ENCODE results near the gene PCDHGB6.
"Not testable (repeated sequence)": the region's sequence is repeated elsewhere in the genome, so short reads cannot be mapped to it uniquely, and the experiment has no call there.

The PCDHGB6 gene

GRCh38 chr5:141393267-141393666, 14.6 kb upstream of the PCDHGB6 start:
- Histone ChIP-seq H3K9me3 (ENCODE audit: control insufficient read depth, low read length) (peaks cover 62% of the 10 kb centered on the region), H3K36me3 (ENCODE audit: control insufficient read depth, insufficient read depth, low read length, severe bottlenecking) (no peaks in the 10 kb centered on the region), H3K4me3 (ENCODE audit: low read length) (peak overlapping the region; percentile 7), H3K27me3 (replicated peaks; ENCODE audit: control insufficient read depth, insufficient read depth, low read length) (no peaks in the 10 kb centered on the region), H3K9ac (ENCODE audit: low read length) (no peak overlapping the region), H3K4me1 (ENCODE audit: control insufficient read depth, insufficient read depth, low read length) (no peaks in the 10 kb centered on the region)
- DNase-seq (ENCODE audit: low read depth) = no peak

GRCh38 chr5:141394401-141395187, 13.2 kb upstream of the PCDHGB6 start:
- H3K4me3 ChIP-seq (ENCODE audit: low read length); H3K27me3 ChIP-seq (replicated peaks; ENCODE audit: control insufficient read depth, insufficient read depth, low read length); DNase-seq (ENCODE audit: low read depth); H3K36me3 ChIP-seq (ENCODE audit: control insufficient read depth, insufficient read depth, low read length, severe bottlenecking); H3K4me1 ChIP-seq (ENCODE audit: control insufficient read depth, insufficient read depth, low read length); H3K9ac ChIP-seq (ENCODE audit: low read length): not testable (repeated sequence)
- peaks cover 60% of the 10 kb centered on the region for H3K9me3 ChIP-seq (ENCODE audit: control insufficient read depth, low read length)

- peak; percentile 38 for DNase-seq (ENCODE audit: low read depth)
Observed at GRCh38 chr5:141397756-141398551, 9.9 kb upstream of the PCDHGB6 start, which contains the start of gene PCDHGB5. Gene PCDHGB5, plus strand, starts transcription at chr5:141397947. Its CDS starts 181 bp downstream, at chr5:141398128.

GRCh38 chr5:141398608-141399007, 9.2 kb upstream of the PCDHGB6 start:
- Histone ChIP-seq H3K9ac (ENCODE audit: low read length) (no peak overlapping the region), H3K4me3 (ENCODE audit: low read length) (peak overlapping the region; percentile 63), H3K27me3 (replicated peaks; ENCODE audit: control insufficient read depth, insufficient read depth, low read length) (no peaks in the 10 kb centered on the region), H3K4me1 (ENCODE audit: control insufficient read depth, insufficient read depth, low read length) (peaks cover 13% of the 10 kb centered on the region), H3K36me3 (ENCODE audit: control insufficient read depth, insufficient read depth, low read length, severe bottlenecking) (no peaks in the 10 kb centered on the region), H3K9me3 (ENCODE audit: control insufficient read depth, low read length) (peaks cover 44% of the 10 kb centered on the region)
- DNase-seq (ENCODE audit: low read depth) = no peak

More at GRCh38 chr5:141397756-141398551, 9.9 kb upstream of the PCDHGB6 start, which contains the start of gene PCDHGB5:
- Histone ChIP-seq H3K4me1 (ENCODE audit: control insufficient read depth, insufficient read depth, low read length) (peaks cover 13% of the 10 kb centered on the region), H3K4me3 (ENCODE audit: low read length) (peak within 1 kb of the TSS; percentile 74), H3K9me3 (ENCODE audit: control insufficient read depth, low read length) (peaks cover 44% of the 10 kb centered on the region), H3K9ac (ENCODE audit: low read length) (peak within 1 kb of the TSS; percentile 63)
- not testable (repeated sequence) for H3K27me3 ChIP-seq (replicated peaks; ENCODE audit: control insufficient read depth, insufficient read depth, low read length); H3K36me3 ChIP-seq (ENCODE audit: control insufficient read depth, insufficient read depth, low read length, severe bottlenecking)

- DNase-seq (ENCODE audit: low read depth) = no peak
- H3K36me3 ChIP-seq (ENCODE audit: control insufficient read depth, insufficient read depth, low read length, severe bottlenecking) = no peaks in the 10 kb centered on the region
- H3K4me1 ChIP-seq (ENCODE audit: control insufficient read depth, insufficient read depth, low read length) = peaks cover 13% of the 10 kb centered on the region
- no peaks in the 10 kb centered on the region for H3K27me3 ChIP-seq (replicated peaks; ENCODE audit: control insufficient read depth, insufficient read depth, low read length)
- peak overlapping the region; percentile 67 for H3K4me3 ChIP-seq (ENCODE audit: low read length)
- H3K9me3 ChIP-seq (ENCODE audit: control insufficient read depth, low read length) = peaks cover 44% of the 10 kb centered on the region
- H3K9ac ChIP-seq (ENCODE audit: low read length) = no peak overlapping the region
Observed at GRCh38 chr5:141399555-141400258, 8.1 kb upstream of the PCDHGB6 start.

GRCh38 chr5:141402553-141403243, 5.1 kb upstream of the PCDHGB6 start, which contains the start of gene PCDHGA9:
Gene PCDHGA9, plus strand, starts transcription at chr5:141402778. Its CDS starts 175 bp downstream, at chr5:141402953.
- DNase-seq (ENCODE audit: low read depth) = peak; percentile 76
- Histone ChIP-seq H3K9me3 (ENCODE audit: control insufficient read depth, low read length) (peaks cover 49% of the 10 kb centered on the region), H3K36me3 (ENCODE audit: control insufficient read depth, insufficient read depth, low read length, severe bottlenecking) (no peaks in the 10 kb centered on the region), H3K9ac (ENCODE audit: low read length) (peak within 1 kb of the TSS; percentile 36), H3K4me3 (ENCODE audit: low read length) (peak within 1 kb of the TSS; percentile 79), H3K27me3 (replicated peaks; ENCODE audit: control insufficient read depth, insufficient read depth, low read length) (no peaks in the 10 kb centered on the region), H3K4me1 (ENCODE audit: control insufficient read depth, insufficient read depth, low read length) (peaks cover 13% of the 10 kb centered on the region)

- peaks cover 51% of the 10 kb centered on the region for H3K9me3 ChIP-seq (ENCODE audit: control insufficient read depth, low read length)
- H3K4me3 ChIP-seq (ENCODE audit: low read length) = peak overlapping the region; percentile 79
- H3K36me3 ChIP-seq (ENCODE audit: control insufficient read depth, insufficient read depth, low read length, severe bottlenecking) = no peaks in the 10 kb centered on the region
- no peak overlapping the region for H3K9ac ChIP-seq (ENCODE audit: low read length)
- peaks cover 13% of the 10 kb centered on the region for H3K4me1 ChIP-seq (ENCODE audit: control insufficient read depth, insufficient read depth, low read length)
- H3K27me3 ChIP-seq (replicated peaks; ENCODE audit: control insufficient read depth, insufficient read depth, low read length) = no peaks in the 10 kb centered on the region
- no peak for DNase-seq (ENCODE audit: low read depth)
Observed at GRCh38 chr5:141403387-141403786, 4.4 kb upstream of the PCDHGB6 start.

- Histone ChIP-seq H3K9ac (ENCODE audit: low read length) (no peak overlapping the region), H3K9me3 (ENCODE audit: control insufficient read depth, low read length) (peaks cover 36% of the 10 kb centered on the region), H3K27me3 (replicated peaks; ENCODE audit: control insufficient read depth, insufficient read depth, low read length) (peaks cover 6% of the 10 kb centered on the region), H3K4me1 (ENCODE audit: control insufficient read depth, insufficient read depth, low read length) (no peaks in the 10 kb centered on the region), H3K4me3 (ENCODE audit: low read length) (peak overlapping the region; percentile 50), H3K36me3 (ENCODE audit: control insufficient read depth, insufficient read depth, low read length, severe bottlenecking) (no peaks in the 10 kb centered on the region)
- no peak for DNase-seq (ENCODE audit: low read depth)
Observed at GRCh38 chr5:141409598-141410306, 1.9 kb downstream of the PCDHGB6 start.

GRCh38 chr5:141411575-141411974, 3.8 kb downstream of the PCDHGB6 start:
- no peaks in the 10 kb centered on the region for H3K4me1 ChIP-seq (ENCODE audit: control insufficient read depth, insufficient read depth, low read length)
- DNase-seq (ENCODE audit: low read depth) = no peak
- H3K36me3 ChIP-seq (ENCODE audit: control insufficient read depth, insufficient read depth, low read length, severe bottlenecking) = no peaks in the 10 kb centered on the region
- peaks cover 35% of the 10 kb centered on the region for H3K9me3 ChIP-seq (ENCODE audit: control insufficient read depth, low read length)
- peaks cover 6% of the 10 kb centered on the region for H3K27me3 ChIP-seq (replicated peaks; ENCODE audit: control insufficient read depth, insufficient read depth, low read length)
- no peak overlapping the region for H3K4me3 ChIP-seq (ENCODE audit: low read length)
- H3K9ac ChIP-seq (ENCODE audit: low read length) = no peak overlapping the region

GRCh38 chr5:141412854-141413539, 5.2 kb downstream of the PCDHGB6 start, which contains the start of gene PCDHGA10:
Gene PCDHGA10, plus strand, starts transcription at chr5:141412987. Its CDS starts 189 bp downstream, at chr5:141413176.
- Histone ChIP-seq H3K9me3 (ENCODE audit: control insufficient read depth, low read length) (peaks cover 28% of the 10 kb centered on the region), H3K4me3 (ENCODE audit: low read length) (peak within 1 kb of the TSS; percentile 85), H3K36me3 (ENCODE audit: control insufficient read depth, insufficient read depth, low read length, severe bottlenecking) (no peaks in the 10 kb centered on the region), H3K4me1 (ENCODE audit: control insufficient read depth, insufficient read depth, low read length) (no peaks in the 10 kb centered on the region), H3K27me3 (replicated peaks; ENCODE audit: control insufficient read depth, insufficient read depth, low read length) (peaks cover 6% of the 10 kb centered on the region), H3K9ac (ENCODE audit: low read length) (peak within 1 kb of the TSS; percentile 79)
- DNase-seq (ENCODE audit: low read depth) = peak; percentile 97

Data from adipocyte (in vitro differentiated cells).